Measurements from ENCODE around the gene DXO. TPM values are rescaled to one million over a fixed set of nuclear protein-coding genes. Genes with fewer than 3 reads are reported as not detected.

The DXO gene
- total and polyA plus RNA-seq, 11 donors = 9.4 to 17.8 (median 12.8) TPM

GRCh38 chr6:31968326-31968725 is 3.6 kb downstream of the DXO start:
- Histone ChIP-seq H3K4me1 (peaks cover 0 to 24% (median 19%) of the 10 kb centered on the region in 12 donors), H3K27ac (no peak overlapping the region), H3K27me3 (no peaks in the 10 kb centered on the region), H3K36me3 (peaks cover 0 to 74% (median 68%) of the 10 kb centered on the region in 9 donors), H3K4me3 (no peak overlapping the region), H3K9me3 (no peaks in the 10 kb centered on the region)
- intact Hi-C loops (cut with DNase I) = no loop called here
- 75 to 89% (median 83%) methylated on average over 9 to 11 of the region's 11 CpGs for WGBS, 4 donors
- DNase-seq (no peak), ATAC-seq (no peak)
- TF ChIP-seq CTCF (IDR thresholded peaks at IDR 0.05) = no peak
- TF ChIP-seq POLR2A (IDR thresholded peaks at IDR 0.05) = no peak

GRCh38 chr6:31967926-31968320 is 4.0 kb downstream of the DXO start:
- ATAC-seq (no peak), DNase-seq (no peak)
- intact Hi-C loops (cut with DNase I) = no loop called here
- H3K27me3 ChIP-seq = no peaks in the 10 kb centered on the region
- no peak overlapping the region for H3K4me3 ChIP-seq
- H3K9me3 ChIP-seq = no peaks in the 10 kb centered on the region
- TF ChIP-seq POLR2A (IDR thresholded peaks at IDR 0.05) (no peak), CTCF (IDR thresholded peaks at IDR 0.05) (no peak)
- WGBS, 4 donors = 85 to 96% (median 86%) methylated on average over 3 of the region's 3 CpGs
- H3K36me3 ChIP-seq = peaks cover 0 to 78% (median 72%) of the 10 kb centered on the region in 9 donors
- peaks cover 0 to 20% (median 15%) of the 10 kb centered on the region in 12 donors for H3K4me1 ChIP-seq
- H3K27ac ChIP-seq = no peak overlapping the region

GRCh38 chr6:31966997-31967925 is 4.7 kb downstream of the DXO start:
- Histone ChIP-seq H3K9me3 (no peaks in the 10 kb centered on the region), H3K36me3 (peaks cover 0 to 85% (median 79%) of the 10 kb centered on the region in 9 donors), H3K4me1 (peaks cover 0 to 16% (median 12%) of the 10 kb centered on the region in 12 donors), H3K27me3 (no peaks in the 10 kb centered on the region), H3K27ac (no peak overlapping the region), H3K4me3 (no peak overlapping the region)
- no peak for ATAC-seq
- WGBS, 4 donors = 84 to 86% (median 85%) methylated on average over 10 of the region's 10 CpGs
- intact Hi-C loops (cut with DNase I) = no loop called here
- TF ChIP-seq POLR2A (IDR thresholded peaks at IDR 0.05) (no peak), CTCF (IDR thresholded peaks at IDR 0.05) (no peak)
- no peak for DNase-seq

- intact Hi-C loops (cut with DNase I) = no loop called here
- TF ChIP-seq POLR2A (IDR thresholded peaks at IDR 0.05) (no peak), CTCF (IDR thresholded peaks at IDR 0.05) (no peak)
- ATAC-seq (no peak), DNase-seq (no peak)
- peaks cover 0 to 14% (median 10%) of the 10 kb centered on the region in 12 donors for H3K4me1 ChIP-seq
- H3K27ac ChIP-seq = no peak overlapping the region
- peaks cover 0 to 92% (median 87%) of the 10 kb centered on the region in 9 donors for H3K36me3 ChIP-seq
- H3K9me3 ChIP-seq = no peaks in the 10 kb centered on the region
- H3K4me3 ChIP-seq = no peak overlapping the region
- WGBS, 4 donors = 87 to 97% (median 91%) methylated on average over 6 to 7 of the region's 7 CpGs
- no peaks in the 10 kb centered on the region for H3K27me3 ChIP-seq
These were observed 5.4 kb downstream of the DXO start for GRCh38 chr6:31966506-31966905.

All from heart left ventricle (tissue), 16 donors.